H9 (cell line): Measurements from ENCODE around the gene OR5D18. TPM values are rescaled to one million over a fixed set of nuclear protein-coding genes. Genes with fewer than 3 reads are reported as not detected.

Experiments used
- DNase-seq: peaks from one replicate; pipeline ENCODE4 v3.0.0-alpha.2; 2017
- H2AFZ ChIP-seq: one replicate; pipeline ENCODE4 v1.6.1; 2013; ENCODE audit warnings: mild to moderate bottlenecking, low read length, control low read depth, moderate library complexity
- H2AK5ac ChIP-seq: 2 replicates; pipeline ENCODE4 v1.6.1; 2013; ENCODE audit warnings: low read length, control low read depth, mixed read lengths; ENCODE audit not compliant: insufficient read length
- H2BK120ac ChIP-seq: one replicate; pipeline ENCODE4 v1.6.1; 2013; ENCODE audit warnings: low read depth, mild to moderate bottlenecking, low read length, control low read depth, inconsistent platforms; ENCODE audit not compliant: poor library complexity, severe bottlenecking
- H2BK12ac ChIP-seq: 2 replicates; pipeline ENCODE4 v1.6.1; 2013; ENCODE audit warnings: low read length, control low read depth, mixed read lengths, low read depth; ENCODE audit not compliant: insufficient read length
- H2BK15ac ChIP-seq: 2 replicates; pipeline ENCODE4 v1.6.1; 2013; ENCODE audit warnings: low read depth, low read length, control low read depth
- H2BK20ac ChIP-seq: one replicate; pipeline ENCODE4 v1.6.1; 2013; ENCODE audit warnings: low read depth, mild to moderate bottlenecking, low read length, control low read depth, inconsistent platforms; ENCODE audit not compliant: poor library complexity, severe bottlenecking
- H2BK5ac ChIP-seq: 2 replicates; pipeline ENCODE4 v1.6.1; 2013; ENCODE audit warnings: low read length, control low read depth, mixed read lengths; ENCODE audit not compliant: insufficient read length
- H3K14ac ChIP-seq: 2 replicates; pipeline ENCODE4 v1.6.1; 2013; ENCODE audit warnings: low read length, control low read depth; ENCODE audit not compliant: insufficient read depth
- H3K18ac ChIP-seq: 2 replicates; pipeline ENCODE4 v1.6.1; 2013; ENCODE audit warnings: low read depth, mild to moderate bottlenecking, mixed read lengths, low read length, control low read depth; ENCODE audit not compliant: insufficient read length
- H3K23ac ChIP-seq: 2 replicates; pipeline ENCODE4 v1.6.1; 2013; ENCODE audit warnings: low read length, control low read depth, mixed read lengths, low read depth; ENCODE audit not compliant: insufficient read length
- H3K23me2 ChIP-seq: 2 replicates; pipeline ENCODE4 v1.6.1; 2013; ENCODE audit warnings: low read depth, mild to moderate bottlenecking, mixed read lengths, low read length, control low read depth; ENCODE audit not compliant: insufficient read length, poor library complexity, severe bottlenecking
- H3K27ac ChIP-seq: 2 replicates; pipeline ENCODE4 v1.5.1; 2013; ENCODE audit warnings: low read length, control low read depth, mixed read lengths, low read depth; ENCODE audit not compliant: insufficient read length
- H3K27me3 ChIP-seq: 2 replicates; pipeline ENCODE4 v1.6.1; 2013; ENCODE audit warnings: low read length, control low read depth, inconsistent platforms; ENCODE audit not compliant: insufficient read depth
- H3K4ac ChIP-seq: 2 replicates; pipeline ENCODE4 v1.6.1; 2013; ENCODE audit warnings: low read depth, mild to moderate bottlenecking, control low read depth, inconsistent platforms, low read length, moderate library complexity
- H3K4me1 ChIP-seq: 2 replicates; pipeline ENCODE4 v1.6.1; 2013; ENCODE audit warnings: low read length, control low read depth, inconsistent platforms; ENCODE audit not compliant: insufficient read depth
- H3K4me2 ChIP-seq: 2 replicates; pipeline ENCODE4 v1.6.1; 2013; ENCODE audit warnings: low read length, control low read depth, mixed read lengths; ENCODE audit not compliant: insufficient read length, insufficient read depth
- H3K56ac ChIP-seq: 2 replicates; pipeline ENCODE4 v1.6.1; 2013; ENCODE audit warnings: low read depth, mild to moderate bottlenecking, mixed read lengths, low read length, control low read depth; ENCODE audit not compliant: insufficient read length
- H3K79me1 ChIP-seq: 2 replicates; pipeline ENCODE4 v1.6.1; 2013; ENCODE audit warnings: low read depth, mild to moderate bottlenecking, moderate library complexity, low read length, control low read depth, inconsistent platforms; ENCODE audit not compliant: insufficient read depth, poor library complexity, severe bottlenecking
- H3K79me2 ChIP-seq: 2 replicates; pipeline ENCODE4 v1.6.1; 2013; ENCODE audit warnings: low read length, control low read depth, inconsistent platforms; ENCODE audit not compliant: insufficient read depth
- H3K9ac ChIP-seq: 2 replicates; pipeline ENCODE4 v1.6.1; 2013; ENCODE audit warnings: low read length, control low read depth, mixed read lengths; ENCODE audit not compliant: insufficient read length; ENCODE audit errors: extremely low read depth
- H3K9me3 ChIP-seq: one replicate; pipeline ENCODE4 v1.6.1; 2013; ENCODE audit warnings: low read depth, low read length, inconsistent platforms; ENCODE audit not compliant: control insufficient read depth
- H3T11ph ChIP-seq: one replicate; pipeline ENCODE4 v1.6.1; 2013; ENCODE audit warnings: mild to moderate bottlenecking, low read length, control low read depth, inconsistent platforms
- H4K20me1 ChIP-seq: one replicate; pipeline ENCODE4 v1.6.1; 2013; ENCODE audit not compliant: control insufficient read depth, insufficient read length, insufficient read depth
- H4K5ac ChIP-seq: 2 replicates; pipeline ENCODE4 v1.6.1; 2013; ENCODE audit warnings: low read depth, mild to moderate bottlenecking, mixed read lengths, low read length, control low read depth; ENCODE audit not compliant: insufficient read length
- H4K8ac ChIP-seq: replicated peaks from 2 replicates; pipeline ENCODE4 v1.6.1; 2013; ENCODE audit warnings: low read length, control low read depth, mixed read lengths, low read depth; ENCODE audit not compliant: insufficient read length
- H4K91ac ChIP-seq: 2 replicates; pipeline ENCODE4 v1.6.1; 2013; ENCODE audit warnings: low read depth, mild to moderate bottlenecking, moderate library complexity, mixed read lengths, low read length, control low read depth; ENCODE audit not compliant: insufficient read length
- H3K27ac Mint-ChIP-seq, 3 experiments: 2 replicates in 2 of 3; 3 replicates in 1 of 3; pipeline ENCODE4 v1.8.0; 2020 to 2021; ENCODE audit warnings: mixed read lengths in 3 of 3, mild to moderate bottlenecking in 1 of 3, moderate library complexity in 1 of 3
- H3K27me3 Mint-ChIP-seq: 2 replicates; pipeline ENCODE4 v1.8.0; 2021; ENCODE audit warnings: low read depth, mild to moderate bottlenecking, moderate library complexity, mixed read lengths
- H3K36me3 Mint-ChIP-seq, 3 experiments: 2 replicates in 2 of 3; 3 replicates in 1 of 3; pipeline ENCODE4 v1.8.0; 2020 to 2021; ENCODE audit warnings: low read depth in 3 of 3, mixed read lengths in 3 of 3; ENCODE audit not compliant: insufficient read depth in 1 of 3
- H3K4me1 Mint-ChIP-seq, 2 experiments: 2 replicates each; pipeline ENCODE4 v1.8.0; 2020; ENCODE audit warnings: mixed read lengths in 2 of 2
- H3K4me3 Mint-ChIP-seq, 2 experiments: 2 replicates in 1 of 2; 3 replicates in 1 of 2; pipeline ENCODE4 v1.8.0; 2020 to 2021; ENCODE audit warnings: mild to moderate bottlenecking in 2 of 2, mixed read lengths in 2 of 2, moderate library complexity in 1 of 2
- H3K9me3 Mint-ChIP-seq, 2 experiments: 2 replicates in 1 of 2; 3 replicates in 1 of 2; pipeline ENCODE4 v1.8.0; 2020; ENCODE audit warnings: mild to moderate bottlenecking in 2 of 2, mixed read lengths in 2 of 2, moderate library complexity in 1 of 2
- total RNA-seq: library from RNA; stranded (reverse); gene quantifications from 2 replicates; pipeline ENCODE4 v1.2.1, GENCODE V29; 2021
- TF ChIP-seq, protein P1 (sequence below): fragments of 200-600 bp; sonication (generic); conservative IDR thresholded peaks from 3 replicates; pipeline ENCODE4 v1.8.0; 2021; ENCODE audit warnings: antibody characterized with exemption, mild to moderate bottlenecking

OR5D18 gene
- total RNA-seq, 1 experiment from 2014 or later, result not detected

DNA sequence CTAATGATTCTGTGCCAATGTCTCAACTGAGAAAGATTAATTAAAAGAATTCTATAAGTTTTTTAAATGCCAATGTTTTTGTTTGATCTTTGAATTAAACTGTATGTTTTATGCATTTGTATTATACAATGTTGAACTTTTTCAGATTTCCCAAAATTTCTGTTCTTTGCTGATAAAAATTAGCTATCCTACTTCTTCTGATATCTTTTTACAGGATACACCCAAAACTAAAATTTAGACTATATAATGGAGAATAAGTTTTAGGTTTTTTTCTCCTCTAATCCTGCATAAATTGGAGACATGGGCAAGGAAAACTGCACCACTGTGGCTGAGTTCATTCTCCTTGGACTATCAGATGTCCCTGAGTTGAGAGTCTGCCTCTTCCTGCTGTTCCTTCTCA is 7.5 kb downstream of the OR5D18 start, which contains the start of gene OR5L2:
OR5L2 (plus strand) TSS at position 301 of the 400 bp plus-strand sequence; CDS start at position 301, 0 bp downstream.
- TF ChIP-seq, protein P1, sequence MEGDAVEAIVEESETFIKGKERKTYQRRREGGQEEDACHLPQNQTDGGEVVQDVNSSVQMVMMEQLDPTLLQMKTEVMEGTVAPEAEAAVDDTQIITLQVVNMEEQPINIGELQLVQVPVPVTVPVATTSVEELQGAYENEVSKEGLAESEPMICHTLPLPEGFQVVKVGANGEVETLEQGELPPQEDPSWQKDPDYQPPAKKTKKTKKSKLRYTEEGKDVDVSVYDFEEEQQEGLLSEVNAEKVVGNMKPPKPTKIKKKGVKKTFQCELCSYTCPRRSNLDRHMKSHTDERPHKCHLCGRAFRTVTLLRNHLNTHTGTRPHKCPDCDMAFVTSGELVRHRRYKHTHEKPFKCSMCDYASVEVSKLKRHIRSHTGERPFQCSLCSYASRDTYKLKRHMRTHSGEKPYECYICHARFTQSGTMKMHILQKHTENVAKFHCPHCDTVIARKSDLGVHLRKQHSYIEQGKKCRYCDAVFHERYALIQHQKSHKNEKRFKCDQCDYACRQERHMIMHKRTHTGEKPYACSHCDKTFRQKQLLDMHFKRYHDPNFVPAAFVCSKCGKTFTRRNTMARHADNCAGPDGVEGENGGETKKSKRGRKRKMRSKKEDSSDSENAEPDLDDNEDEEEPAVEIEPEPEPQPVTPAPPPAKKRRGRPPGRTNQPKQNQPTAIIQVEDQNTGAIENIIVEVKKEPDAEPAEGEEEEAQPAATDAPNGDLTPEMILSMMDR, result no peak
- peaks cover 0 to 22% (median 6%) of the 10 kb centered on the region in 3 experiments; a peak in 4 of 7 replicates for H3K36me3 Mint-ChIP-seq

More for the DNA sequence above, 7.5 kb downstream of the OR5D18 start, which contains the start of gene OR5L2:
- H2AFZ ChIP-seq, result no peak within 1 kb of the TSS
- no peak within 1 kb of the TSS for H2BK12ac ChIP-seq
- H3K27me3 Mint-ChIP-seq, result no peaks in the 10 kb centered on the region
- H3K9me3 ChIP-seq, result peaks cover 64% of the 10 kb centered on the region
- no peak within 1 kb of the TSS for H3K56ac ChIP-seq
- no peak within 1 kb of the TSS for H2AK5ac ChIP-seq
- H3K27ac ChIP-seq, result no peak within 1 kb of the TSS
- no peak within 1 kb of the TSS for H3K4me2 ChIP-seq
- no peak within 1 kb of the TSS for H2BK5ac ChIP-seq
- H3K4me1 Mint-ChIP-seq, result no peaks in the 10 kb centered on the region
- H3K79me2 ChIP-seq, result no peaks in the 10 kb centered on the region
- H3K9ac ChIP-seq, result no peak within 1 kb of the TSS
- H4K5ac ChIP-seq, result no peak within 1 kb of the TSS
- H2BK120ac ChIP-seq, result no peak within 1 kb of the TSS
- H4K20me1 ChIP-seq, result no peaks in the 10 kb centered on the region
- no peak within 1 kb of the TSS for H3T11ph ChIP-seq
- no peak within 1 kb of the TSS for H4K8ac ChIP-seq
- DNase-seq, result no peak
- H2BK20ac ChIP-seq, result no peak within 1 kb of the TSS
- H3K27me3 ChIP-seq, result no peaks in the 10 kb centered on the region
- no peaks in the 10 kb centered on the region for H3K4me1 ChIP-seq
- H3K4me3 Mint-ChIP-seq, result no peak within 1 kb of the TSS
- H3K4ac ChIP-seq, result no peak within 1 kb of the TSS
- H2BK15ac ChIP-seq, result no peak within 1 kb of the TSS
- no peak within 1 kb of the TSS for H3K18ac ChIP-seq
- no peak within 1 kb of the TSS for H3K27ac Mint-ChIP-seq
- H3K23me2 ChIP-seq, result no peaks in the 10 kb centered on the region
- H3K9me3 Mint-ChIP-seq, result peaks cover 70 to 71% of the 10 kb centered on the region in 2 experiments
- H3K14ac ChIP-seq, result no peak within 1 kb of the TSS
- H3K23ac ChIP-seq, result no peak within 1 kb of the TSS
- no peaks in the 10 kb centered on the region for H3K79me1 ChIP-seq
- H4K91ac ChIP-seq, result no peak within 1 kb of the TSS
